Measurements from ENCODE around the gene OPA1. TPM values are rescaled to one million over a fixed set of nuclear protein-coding genes. Genes with fewer than 3 reads are reported as not detected.

The OPA1 gene
- total RNA-seq, 1 experiment from 2014 or later: 72.0 TPM

DNA sequence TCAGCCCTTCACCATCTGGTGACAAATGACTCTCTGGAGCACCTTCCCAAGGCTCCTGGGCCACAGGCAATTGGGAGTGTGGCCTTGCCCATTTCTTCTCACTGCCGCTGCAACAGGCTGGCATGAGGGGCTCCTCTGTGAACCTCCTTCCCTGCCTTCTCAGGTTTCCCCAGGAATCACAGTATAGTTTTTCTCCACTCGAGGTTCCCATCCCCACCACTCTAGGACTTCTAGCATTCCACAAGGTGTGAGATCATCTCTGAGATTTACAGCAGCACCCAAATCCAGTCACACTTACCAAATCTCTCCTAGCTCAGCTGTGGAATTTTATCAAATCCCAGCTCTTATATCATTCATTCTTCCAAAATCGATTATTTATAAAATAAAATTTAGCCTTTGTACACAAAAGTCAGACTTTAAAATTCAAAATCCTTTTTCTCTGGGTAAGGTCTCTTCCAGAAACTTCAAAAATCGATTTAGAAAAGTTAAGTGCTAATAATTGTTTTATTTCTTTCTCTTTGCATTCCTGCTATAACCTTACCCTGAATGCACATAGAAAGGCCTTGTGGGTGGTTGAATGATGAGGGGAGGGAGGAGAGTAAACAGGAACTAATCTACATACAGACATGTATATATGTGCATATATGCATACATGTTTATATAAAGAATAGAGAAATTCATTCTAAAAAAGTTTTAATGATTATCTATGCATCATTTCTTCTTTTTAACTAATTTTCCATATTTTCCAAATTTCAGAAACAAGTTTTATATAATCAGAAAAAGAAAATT, 19.4 kb upstream of the OPA1 start (continued):
- TF ChIP-seq CTCF (IDR thresholded peaks at IDR 0.05 in 2 of 3, conservative IDR thresholded peaks at IDR 0.05 in 1 of 3; ENCODE audit: borderline replicate concordance in 1 of 3, insufficient read depth in 1 of 3, low read depth in 2 of 3, low read length in 2 of 3) (no peak), TCF7L2 (IDR thresholded peaks at IDR 0.05; ENCODE audit: borderline replicate concordance, extremely low read depth, insufficient read depth, insufficient read length) (no peak), ZFX (IDR thresholded peaks at IDR 0.05) (no peak), RAD21 (IDR thresholded peaks at IDR 0.05; ENCODE audit: low read depth) (no peak), EZH2 (IDR thresholded peaks at IDR 0.05) (no peak), POLR2A (IDR thresholded peaks at IDR 0.05; ENCODE audit: borderline replicate concordance, extremely low read depth, insufficient read depth, insufficient read length) (no peak), JUND (IDR thresholded peaks at IDR 0.05) (no peak), FOSL1 (IDR thresholded peaks at IDR 0.05; ENCODE audit: low read depth) (no peak), REST (IDR thresholded peaks at IDR 0.05; ENCODE audit: low read depth) (no peak), SRF (IDR thresholded peaks at IDR 0.05; ENCODE audit: low read depth) (no peak), SP1 (IDR thresholded peaks at IDR 0.05; ENCODE audit: low read depth) (no peak)

Data from HCT116 (cell line).